KMS-11 (cell line): Measurements from ENCODE around the gene SCT.
A peak's percentile ranks its signal among the peaks of the same experiment; 100 is the strongest.

Experiments used
- H2AFZ ChIP-seq: fragments of 200-600 bp; sonication (generic); 2 replicates; pipeline ENCODE4 v1.6.1; 2016; ENCODE audit warnings: antibody characterized with exemption, mixed run types, low read depth
- H3K27ac ChIP-seq: fragments of 200-600 bp; sonication (generic); 2 replicates; pipeline ENCODE4 v1.6.1; 2016; ENCODE audit warnings: mild to moderate bottlenecking, mixed run types
- H3K27me3 ChIP-seq: fragments of 200-600 bp; sonication (generic); 2 replicates; pipeline ENCODE4 v1.6.1; 2017; ENCODE audit warnings: mild to moderate bottlenecking, low read depth, mixed run types, moderate library complexity; ENCODE audit not compliant: insufficient read depth
- H3K36me3 ChIP-seq: fragments of 200-600 bp; sonication (generic); 2 replicates; pipeline ENCODE4 v1.6.1; 2017; ENCODE audit warnings: mild to moderate bottlenecking, mixed run types; ENCODE audit not compliant: insufficient read depth
- H3K4me1 ChIP-seq: fragments of 200-600 bp; sonication (generic); 2 replicates; pipeline ENCODE4 v1.6.1; 2016; ENCODE audit warnings: mild to moderate bottlenecking, low read depth, mixed run types; ENCODE audit not compliant: poor library complexity, severe bottlenecking
- H3K4me2 ChIP-seq: fragments of 200-600 bp; sonication (generic); 2 replicates; pipeline ENCODE4 v1.7.0; 2016; ENCODE audit warnings: mild to moderate bottlenecking, mixed run types
- H3K4me3 ChIP-seq: fragments of 200-600 bp; sonication (generic); IDR thresholded peaks from 2 replicates; pipeline ENCODE4 v1.6.1; 2017; ENCODE audit warnings: low read depth, low read length, mixed read lengths; ENCODE audit not compliant: insufficient read depth
- H3K79me2 ChIP-seq: fragments of 200-600 bp; sonication (generic); 2 replicates; pipeline ENCODE4 v1.6.1; 2016; ENCODE audit warnings: low read depth, mixed run types; ENCODE audit not compliant: insufficient read depth
- H3K9ac ChIP-seq: fragments of 200-600 bp; sonication (generic); 2 replicates; pipeline ENCODE4 v1.6.1; 2016; ENCODE audit warnings: mild to moderate bottlenecking, mixed run types
- H4K20me1 ChIP-seq: fragments of 200-600 bp; sonication (generic); 2 replicates; pipeline ENCODE4 v1.6.1; 2016; ENCODE audit warnings: mild to moderate bottlenecking, mixed run types; ENCODE audit not compliant: insufficient read depth
- TF ChIP-seq, protein P1 (sequence below): fragments of 200-600 bp; sonication (generic); conservative IDR thresholded peaks from 2 replicates; pipeline ENCODE4 v1.6.1; 2017; ENCODE audit warnings: low read depth, mild to moderate bottlenecking, antibody characterized with exemption, low read length, moderate library complexity, mixed read lengths

SCT gene

DNA sequence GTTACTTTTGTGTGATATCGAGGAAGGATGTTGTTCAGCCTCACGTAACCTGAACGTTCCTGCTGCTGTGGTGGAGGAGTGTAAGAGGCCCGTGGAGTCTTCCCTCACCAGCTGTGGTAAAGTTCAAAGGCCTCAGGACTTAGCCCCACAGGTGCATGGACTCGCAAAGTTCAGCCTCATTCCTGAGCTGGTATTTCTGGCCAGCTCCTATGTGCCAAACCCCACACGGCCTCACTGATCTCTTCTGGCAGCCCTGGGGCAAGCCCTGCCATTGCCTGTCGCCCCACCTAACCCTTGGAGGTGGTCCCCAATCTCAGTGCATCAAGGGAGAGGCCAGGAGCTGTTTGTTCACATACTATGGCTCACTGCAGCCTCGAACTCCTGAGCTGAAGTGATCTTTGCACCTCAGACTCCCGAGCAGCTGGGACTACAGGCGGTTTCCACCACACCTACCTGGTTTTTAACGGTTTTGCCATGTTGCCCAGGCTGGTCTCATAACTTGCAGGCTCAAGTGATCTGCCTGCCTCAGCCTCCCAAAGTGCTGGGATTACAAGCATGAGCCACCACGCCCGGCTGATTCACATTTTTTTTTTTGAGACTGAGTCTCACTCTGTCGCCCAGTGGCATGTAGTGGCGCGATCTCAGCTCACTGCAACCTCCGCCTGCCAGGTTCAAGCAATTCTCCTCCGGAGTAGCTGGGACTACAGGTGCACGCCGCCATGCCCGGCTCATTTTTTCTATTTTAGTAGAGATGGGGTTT lies 48.5 kb downstream of the SCT start:
- H3K4me2 ChIP-seq = peak overlapping the region; percentile 95
- no peak overlapping the region for H3K27ac ChIP-seq
- peaks cover 29% of the 10 kb centered on the region for H3K4me1 ChIP-seq
- H3K4me3 ChIP-seq = no peak overlapping the region
- H3K79me2 ChIP-seq = peaks cover 62% of the 10 kb centered on the region
- H3K9ac ChIP-seq = no peak overlapping the region
- TF ChIP-seq, protein P1, sequence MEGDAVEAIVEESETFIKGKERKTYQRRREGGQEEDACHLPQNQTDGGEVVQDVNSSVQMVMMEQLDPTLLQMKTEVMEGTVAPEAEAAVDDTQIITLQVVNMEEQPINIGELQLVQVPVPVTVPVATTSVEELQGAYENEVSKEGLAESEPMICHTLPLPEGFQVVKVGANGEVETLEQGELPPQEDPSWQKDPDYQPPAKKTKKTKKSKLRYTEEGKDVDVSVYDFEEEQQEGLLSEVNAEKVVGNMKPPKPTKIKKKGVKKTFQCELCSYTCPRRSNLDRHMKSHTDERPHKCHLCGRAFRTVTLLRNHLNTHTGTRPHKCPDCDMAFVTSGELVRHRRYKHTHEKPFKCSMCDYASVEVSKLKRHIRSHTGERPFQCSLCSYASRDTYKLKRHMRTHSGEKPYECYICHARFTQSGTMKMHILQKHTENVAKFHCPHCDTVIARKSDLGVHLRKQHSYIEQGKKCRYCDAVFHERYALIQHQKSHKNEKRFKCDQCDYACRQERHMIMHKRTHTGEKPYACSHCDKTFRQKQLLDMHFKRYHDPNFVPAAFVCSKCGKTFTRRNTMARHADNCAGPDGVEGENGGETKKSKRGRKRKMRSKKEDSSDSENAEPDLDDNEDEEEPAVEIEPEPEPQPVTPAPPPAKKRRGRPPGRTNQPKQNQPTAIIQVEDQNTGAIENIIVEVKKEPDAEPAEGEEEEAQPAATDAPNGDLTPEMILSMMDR = no peak
- no peaks in the 10 kb centered on the region for H3K36me3 ChIP-seq
- H4K20me1 ChIP-seq = peaks cover 50% of the 10 kb centered on the region
- no peak overlapping the region for H2AFZ ChIP-seq
- H3K27me3 ChIP-seq = no peaks in the 10 kb centered on the region

DNA sequence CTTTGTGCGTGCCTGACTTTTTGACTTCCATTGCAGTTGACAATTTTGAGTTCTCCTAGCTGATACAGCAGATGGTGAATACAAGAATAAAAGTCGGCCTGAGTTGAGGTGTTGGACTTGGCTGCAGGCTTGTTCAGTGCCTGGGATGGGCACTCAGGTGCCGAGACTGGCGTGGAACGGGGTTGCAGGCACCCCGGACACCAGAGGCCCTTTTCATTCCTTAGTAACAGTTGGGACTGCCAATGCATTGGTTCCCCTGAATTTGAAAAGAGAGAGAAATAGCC lies 49.4 kb downstream of the SCT start:
- H4K20me1 ChIP-seq = peaks cover 50% of the 10 kb centered on the region
- H3K4me1 ChIP-seq = peaks cover 29% of the 10 kb centered on the region
- H3K79me2 ChIP-seq = peaks cover 59% of the 10 kb centered on the region
- TF ChIP-seq, protein P1 = no peak
- H2AFZ ChIP-seq = no peak overlapping the region
- H3K4me2 ChIP-seq = peak overlapping the region; percentile 95
- no peaks in the 10 kb centered on the region for H3K27me3 ChIP-seq
- peak overlapping the region; percentile 23; the same call in 1 of the 2 replicates for H3K27ac ChIP-seq
- H3K36me3 ChIP-seq = no peaks in the 10 kb centered on the region
- peak overlapping the region; percentile 91; the same call in 1 of the 2 replicates for H3K9ac ChIP-seq
- peak overlapping the region; percentile 37 for H3K4me3 ChIP-seq

DNA sequence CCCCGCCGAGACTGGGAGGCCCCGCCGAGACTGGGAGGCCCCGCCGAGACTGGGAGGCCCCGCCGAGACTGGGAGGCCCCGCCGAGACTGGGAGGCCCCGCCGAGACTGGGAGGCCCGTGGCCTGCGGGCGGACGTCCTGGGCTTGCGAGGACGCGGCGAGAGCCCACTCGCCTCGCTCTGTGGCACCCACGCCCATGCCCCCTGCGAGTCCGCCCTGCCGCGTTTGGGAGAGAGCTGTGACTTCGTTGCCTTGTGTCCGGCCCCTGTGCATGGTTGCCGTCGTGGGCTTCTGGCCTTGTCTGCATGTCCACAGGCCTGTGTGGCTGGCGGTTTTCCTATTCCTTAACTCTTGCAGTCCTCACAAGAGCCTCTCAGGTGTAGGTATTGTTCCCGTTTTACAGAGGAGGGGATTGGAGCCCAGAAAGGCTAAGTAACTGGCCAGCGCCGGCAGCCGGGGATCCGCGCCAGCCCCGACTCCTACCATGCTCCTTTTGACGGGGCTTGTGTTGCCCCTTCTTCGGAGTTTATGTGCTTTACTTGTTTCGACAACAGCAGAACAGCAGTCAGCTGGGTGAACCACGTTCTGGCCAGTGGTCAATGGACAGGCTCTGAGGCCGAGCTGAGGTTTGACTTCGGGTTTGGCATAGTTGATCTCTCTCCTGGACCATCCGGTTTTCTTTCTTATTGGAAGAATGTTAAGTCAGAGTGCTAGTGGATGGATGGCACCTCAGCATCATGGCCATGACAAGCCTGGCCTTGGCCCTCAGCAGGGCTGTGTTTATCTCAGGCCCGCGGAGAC lies 50.0 kb downstream of the SCT start:
- peak overlapping the region; percentile 95 for H3K4me2 ChIP-seq
- peak overlapping the region; percentile 23; the same call in 1 of the 2 replicates for H3K27ac ChIP-seq
- TF ChIP-seq, protein P1 = no peak
- peaks cover 29% of the 10 kb centered on the region for H3K4me1 ChIP-seq
- H3K27me3 ChIP-seq = no peaks in the 10 kb centered on the region
- peaks cover 49% of the 10 kb centered on the region for H4K20me1 ChIP-seq
- H3K79me2 ChIP-seq = peaks cover 53% of the 10 kb centered on the region
- peak overlapping the region; percentile 37 for H3K4me3 ChIP-seq
- H3K9ac ChIP-seq = peak overlapping the region; percentile 91; the same call in 1 of the 2 replicates
- no peak overlapping the region for H2AFZ ChIP-seq
- no peaks in the 10 kb centered on the region for H3K36me3 ChIP-seq
